Measurements from ENCODE around the gene GPR132. TPM values are rescaled to one million over a fixed set of nuclear protein-coding genes. Genes with fewer than 3 reads are reported as not detected.

Gene GPR132
- total RNA-seq, 6 donors from 2014 or later = 3.0 to 14.7 (median 7.0) TPM

DNA sequence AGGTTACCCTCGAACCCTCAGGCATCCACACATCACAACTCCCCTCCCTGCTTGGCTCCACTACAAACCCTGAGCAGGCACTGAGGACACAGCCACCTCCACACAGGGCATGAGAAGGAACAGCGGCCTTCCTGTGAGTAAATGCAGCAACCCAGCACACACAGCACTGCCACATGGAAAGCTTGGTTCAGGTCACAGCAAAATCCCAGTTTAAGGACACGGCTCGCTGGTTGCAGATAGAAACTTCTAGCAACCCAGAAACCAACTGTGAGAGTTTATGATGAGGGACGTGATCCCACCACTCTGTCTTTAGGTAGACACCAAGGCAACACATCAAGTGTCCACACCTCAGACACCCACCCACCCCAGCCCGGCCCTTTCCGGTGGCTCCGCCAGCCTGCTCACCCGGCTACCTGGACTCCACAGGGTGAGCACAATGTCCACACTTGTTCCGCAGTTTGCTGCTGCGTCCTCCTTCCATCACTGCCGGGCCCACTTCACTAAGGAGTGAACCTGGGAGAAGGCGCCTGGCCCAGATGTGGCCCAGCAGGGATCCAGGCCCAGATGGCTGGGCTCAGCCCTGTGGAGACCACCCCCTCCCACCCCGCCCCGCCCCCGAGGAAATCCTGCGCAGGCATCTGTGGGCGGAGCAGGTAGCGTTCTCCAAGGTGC, 57.5 kb downstream of the GPR132 start:
- Histone ChIP-seq H3K27me3 (no peaks in the 10 kb centered on the region), H3K4me1 (peaks cover 0 to under 1% (median under 1%) of the 10 kb centered on the region in 4 donors), H3K9me3 (no peaks in the 10 kb centered on the region), H3K27ac (no peak overlapping the region), H3K4me3 (no peak overlapping the region), H3K36me3 (peaks cover 0 to 39% (median 25%) of the 10 kb centered on the region in 4 donors)
- 91 to 96% methylated on average over 7 to 19 of the region's 19 CpGs for WGBS, 2 donors
- TF ChIP-seq POLR2AphosphoS5 (IDR thresholded peaks at IDR 0.05) (no peak), POLR2A (IDR thresholded peaks at IDR 0.05) (no peak), EP300 (IDR thresholded peaks at IDR 0.05) (no peak)
- TF ChIP-seq, protein P1, sequence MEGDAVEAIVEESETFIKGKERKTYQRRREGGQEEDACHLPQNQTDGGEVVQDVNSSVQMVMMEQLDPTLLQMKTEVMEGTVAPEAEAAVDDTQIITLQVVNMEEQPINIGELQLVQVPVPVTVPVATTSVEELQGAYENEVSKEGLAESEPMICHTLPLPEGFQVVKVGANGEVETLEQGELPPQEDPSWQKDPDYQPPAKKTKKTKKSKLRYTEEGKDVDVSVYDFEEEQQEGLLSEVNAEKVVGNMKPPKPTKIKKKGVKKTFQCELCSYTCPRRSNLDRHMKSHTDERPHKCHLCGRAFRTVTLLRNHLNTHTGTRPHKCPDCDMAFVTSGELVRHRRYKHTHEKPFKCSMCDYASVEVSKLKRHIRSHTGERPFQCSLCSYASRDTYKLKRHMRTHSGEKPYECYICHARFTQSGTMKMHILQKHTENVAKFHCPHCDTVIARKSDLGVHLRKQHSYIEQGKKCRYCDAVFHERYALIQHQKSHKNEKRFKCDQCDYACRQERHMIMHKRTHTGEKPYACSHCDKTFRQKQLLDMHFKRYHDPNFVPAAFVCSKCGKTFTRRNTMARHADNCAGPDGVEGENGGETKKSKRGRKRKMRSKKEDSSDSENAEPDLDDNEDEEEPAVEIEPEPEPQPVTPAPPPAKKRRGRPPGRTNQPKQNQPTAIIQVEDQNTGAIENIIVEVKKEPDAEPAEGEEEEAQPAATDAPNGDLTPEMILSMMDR (IDR thresholded peaks at IDR 0.05) = no peak
- ATAC-seq (ENCODE audit: low FRiP score in 2 of 2) (no peak), DNase-seq (no peak)

DNA sequence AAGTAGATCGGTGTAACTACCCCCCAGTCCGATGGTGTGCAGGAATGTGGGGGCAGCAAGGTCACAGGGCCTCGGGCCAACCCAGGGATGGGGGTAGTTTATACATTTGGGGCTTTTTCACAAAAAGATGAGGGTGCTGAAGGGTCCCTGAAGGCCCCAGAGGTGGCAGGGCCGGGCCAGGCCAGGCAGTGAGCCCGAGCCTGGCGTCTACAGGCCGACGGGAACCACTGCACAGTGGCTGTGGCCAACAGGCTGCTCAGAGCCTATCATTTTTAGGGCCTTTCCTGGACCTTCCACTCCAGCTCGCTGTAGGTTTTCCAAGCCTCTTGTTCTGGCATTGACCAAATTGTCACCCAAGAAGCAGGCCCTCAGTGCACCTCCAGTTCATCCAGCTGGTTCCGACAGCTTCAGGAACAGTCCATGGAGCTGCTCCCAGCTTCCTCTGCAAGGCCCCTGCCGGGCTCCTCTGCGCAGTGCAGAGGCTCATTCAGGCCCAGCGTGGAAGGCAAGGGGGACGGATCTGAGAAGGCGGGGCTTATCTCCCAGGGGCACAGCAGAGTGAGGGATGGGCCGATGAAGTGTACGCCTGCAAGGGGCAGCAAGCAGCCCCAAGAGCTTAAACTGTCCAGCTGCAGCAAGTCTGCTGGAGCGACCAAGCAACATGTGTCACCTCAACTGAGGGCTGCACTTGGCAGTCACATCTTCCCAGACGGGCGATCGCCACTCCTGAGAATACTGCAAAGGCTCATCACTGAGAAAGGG, 58.2 kb downstream of the GPR132 start:
- ATAC-seq (ENCODE audit: low FRiP score in 2 of 2) = no peak
- Histone ChIP-seq H3K36me3 (peaks cover 0 to 39% (median 25%) of the 10 kb centered on the region in 4 donors), H3K9me3 (no peaks in the 10 kb centered on the region), H3K27me3 (no peaks in the 10 kb centered on the region), H3K4me3 (no peak overlapping the region), H3K4me1 (no peaks in the 10 kb centered on the region), H3K27ac (no peak overlapping the region)
- WGBS, 2 donors = 91 to 92% methylated on average over 12 to 20 of the region's 21 CpGs
- TF ChIP-seq, protein P1 (IDR thresholded peaks at IDR 0.05) = no peak
- TF ChIP-seq EP300 (IDR thresholded peaks at IDR 0.05) (no peak), POLR2AphosphoS5 (IDR thresholded peaks at IDR 0.05) (no peak), POLR2A (IDR thresholded peaks at IDR 0.05) (no peak)
- DNase-seq = no peak

DNA sequence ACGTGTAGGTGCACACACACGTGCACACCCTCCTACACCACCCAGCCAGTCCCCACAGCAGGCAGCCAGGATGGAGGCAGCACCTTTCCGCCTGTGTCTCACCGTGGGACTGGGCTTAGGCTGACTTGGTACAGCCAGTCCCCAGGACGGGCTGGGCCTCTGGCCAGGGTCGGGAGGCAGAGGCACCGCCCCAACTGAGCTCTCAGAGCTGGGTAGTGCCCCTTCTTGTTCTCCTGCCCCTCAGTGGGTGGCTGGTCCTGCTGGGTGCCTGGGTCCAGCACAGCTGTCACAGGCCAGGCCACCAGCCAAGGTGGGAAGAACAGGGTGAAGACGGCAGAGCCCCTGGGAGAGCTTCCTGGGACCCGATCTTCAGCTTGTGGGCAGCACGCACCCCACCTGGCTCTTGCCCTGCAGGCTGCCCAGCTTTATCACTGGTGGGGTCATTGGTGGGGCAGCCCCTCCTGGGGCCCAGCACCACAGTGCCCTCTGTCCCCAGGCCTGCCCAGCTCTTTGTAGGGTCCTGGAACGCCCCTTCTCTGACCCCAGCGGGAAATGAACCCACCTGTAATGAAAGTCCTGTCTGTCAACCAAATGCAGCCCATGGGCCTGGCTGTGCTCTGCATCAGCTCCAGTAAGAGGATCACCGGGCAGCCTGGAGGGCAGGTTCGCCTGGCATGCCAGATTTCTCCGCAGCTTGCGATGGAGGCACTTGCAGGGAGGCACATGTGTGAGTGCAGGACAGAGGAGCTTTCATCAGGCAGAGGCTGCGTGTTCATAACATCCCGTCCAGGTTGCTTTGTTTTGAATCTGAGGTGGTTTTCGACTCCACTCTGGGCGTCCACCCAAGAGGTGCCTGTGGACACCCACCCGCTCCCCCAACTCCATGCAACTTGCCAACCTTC, 59.0 kb downstream of the GPR132 start:
- H3K36me3 ChIP-seq = peaks cover 0 to 36% (median 20%) of the 10 kb centered on the region in 4 donors
- no peaks in the 10 kb centered on the region for H3K4me1 ChIP-seq
- no peak overlapping the region for H3K4me3 ChIP-seq
- WGBS, 2 donors = 89 to 97% methylated on average over 7 to 21 of the region's 21 CpGs
- no peaks in the 10 kb centered on the region for H3K27me3 ChIP-seq
- DNase-seq (no peak), ATAC-seq (ENCODE audit: low FRiP score in 2 of 2) (peak; percentile 8 to 12)
- no peaks in the 10 kb centered on the region for H3K9me3 ChIP-seq
- TF ChIP-seq POLR2A (IDR thresholded peaks at IDR 0.05) = no peak
- no peak for TF ChIP-seq EP300 (IDR thresholded peaks at IDR 0.05)
- TF ChIP-seq, protein P1 (IDR thresholded peaks at IDR 0.05) = no peak
- no peak for TF ChIP-seq POLR2AphosphoS5 (IDR thresholded peaks at IDR 0.05)
- H3K27ac ChIP-seq = no peak overlapping the region

DNA sequence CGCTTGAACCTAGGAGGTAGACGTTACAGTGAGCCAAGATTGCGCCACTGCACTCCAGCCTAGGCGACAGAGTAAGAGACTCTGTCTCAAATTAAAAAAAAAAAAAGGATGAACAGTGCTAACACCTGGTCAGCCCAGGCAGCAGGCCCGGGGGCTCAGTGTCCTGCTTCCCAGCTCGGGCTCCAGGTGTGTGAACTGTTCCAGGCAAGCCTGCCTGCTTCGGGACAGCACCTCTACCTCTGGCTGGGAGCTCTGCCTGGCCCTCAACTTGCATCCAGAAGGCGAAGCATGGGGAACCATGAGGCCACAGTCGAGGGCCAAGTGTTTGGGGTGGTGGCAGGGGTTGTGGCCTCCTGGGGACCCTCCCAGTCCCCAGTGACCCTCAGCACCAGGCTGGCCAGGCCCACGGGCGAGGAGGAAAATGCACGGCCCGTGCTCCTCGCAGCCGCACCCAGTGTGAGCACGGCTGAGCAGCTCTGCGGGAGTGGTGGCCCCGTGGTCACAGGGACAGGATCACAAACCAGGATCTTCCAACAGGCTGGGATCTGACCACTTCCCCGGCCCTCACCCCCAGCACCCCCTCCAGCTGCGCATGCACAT, 59.8 kb downstream of the GPR132 start:
- no peak overlapping the region for H3K4me3 ChIP-seq
- H3K4me1 ChIP-seq = no peaks in the 10 kb centered on the region
- 86 to 94% methylated on average over 16 to 18 of the region's 20 CpGs for WGBS, 2 donors
- TF ChIP-seq POLR2AphosphoS5 (IDR thresholded peaks at IDR 0.05) (no peak), EP300 (IDR thresholded peaks at IDR 0.05) (no peak), POLR2A (IDR thresholded peaks at IDR 0.05) (no peak)
- TF ChIP-seq, protein P1 (IDR thresholded peaks at IDR 0.05) = no peak
- ATAC-seq (ENCODE audit: low FRiP score in 2 of 2) (peak; percentile 8 to 50), DNase-seq (peak in 1 of 2 donors; percentile 65)
- H3K36me3 ChIP-seq = peaks cover 0 to 30% (median 13%) of the 10 kb centered on the region in 4 donors
- H3K27me3 ChIP-seq = no peaks in the 10 kb centered on the region
- H3K9me3 ChIP-seq = no peaks in the 10 kb centered on the region
- H3K27ac ChIP-seq = no peak overlapping the region
